ENCODE results near the gene CPD. TPM values are rescaled to one million over a fixed set of nuclear protein-coding genes. Genes with fewer than 3 reads are reported as not detected.
"Not testable (repeated sequence)": the region's sequence is repeated elsewhere in the genome, so short reads cannot be mapped to it uniquely, and the experiment has no call there.

Gene CPD
- total RNA-seq, 1 donor from 2014 or later, result 68.9 TPM

- intact Hi-C loops (cut with DNase I), result no loop called here
- Histone ChIP-seq H3K36me3 (peaks cover 62% of the 10 kb centered on the region), H3K27ac (no peak overlapping the region), H3K4me1 (no peaks in the 10 kb centered on the region), H3K9me3 (no peaks in the 10 kb centered on the region), H3K27me3 (ENCODE audit: low read depth) (no peaks in the 10 kb centered on the region), H3K4me3 (no peak overlapping the region)
- DNase-seq, result no peak
- ATAC-seq, result no peak
- no peak for TF ChIP-seq CTCF (IDR thresholded peaks at IDR 0.05)
These were observed 47.6 kb downstream of the CPD start for GRCh38 chr17:30426292-30426691.

GRCh38 chr17:30427611-30428010 is 48.9 kb downstream of the CPD start:
- Histone ChIP-seq H3K4me1 (no peaks in the 10 kb centered on the region), H3K9me3 (no peaks in the 10 kb centered on the region), H3K27me3 (ENCODE audit: low read depth) (no peaks in the 10 kb centered on the region), H3K4me3 (no peak overlapping the region), H3K36me3 (peaks cover 63% of the 10 kb centered on the region), H3K27ac (no peak overlapping the region)
- ATAC-seq (no peak), DNase-seq (no peak)
- intact Hi-C loops (cut with DNase I), result no loop called here
- no peak for TF ChIP-seq CTCF (IDR thresholded peaks at IDR 0.05)

- no peaks in the 10 kb centered on the region for H3K9me3 ChIP-seq
- ATAC-seq (no peak), DNase-seq (no peak)
- peaks cover 57% of the 10 kb centered on the region for H3K36me3 ChIP-seq
- peaks cover 6% of the 10 kb centered on the region for H3K4me1 ChIP-seq
- no peak for TF ChIP-seq CTCF (IDR thresholded peaks at IDR 0.05)
- no peak overlapping the region for H3K27ac ChIP-seq
- no peaks in the 10 kb centered on the region for H3K27me3 ChIP-seq (ENCODE audit: low read depth)
- no peak overlapping the region for H3K4me3 ChIP-seq
- intact Hi-C loops (cut with DNase I), result no loop called here
These were observed 50.4 kb downstream of the CPD start for GRCh38 chr17:30429155-30429554.

- DNase-seq (no peak), ATAC-seq (peak; percentile 55 to 64)
- TF ChIP-seq CTCF (IDR thresholded peaks at IDR 0.05), result no peak
- Histone ChIP-seq H3K9me3 (no peaks in the 10 kb centered on the region), H3K27me3 (ENCODE audit: low read depth) (no peaks in the 10 kb centered on the region), H3K4me3 (no peak overlapping the region), H3K4me1 (peaks cover 6% of the 10 kb centered on the region), H3K27ac (no peak overlapping the region), H3K36me3 (peaks cover 62% of the 10 kb centered on the region)
- intact Hi-C loops (cut with DNase I), result no loop called here
These were observed 54.8 kb downstream of the CPD start for GRCh38 chr17:30433514-30433913.

GRCh38 chr17:30436729-30437128 is 58.0 kb downstream of the CPD start:
- no peak for DNase-seq
- intact Hi-C loops (cut with DNase I), result no loop called here
- no peak overlapping the region for H3K4me3 ChIP-seq
- H3K27me3 ChIP-seq (ENCODE audit: low read depth), result no peaks in the 10 kb centered on the region
- TF ChIP-seq CTCF (IDR thresholded peaks at IDR 0.05), result no peak
- ATAC-seq, result no peak
- H3K4me1 ChIP-seq, result peaks cover 6% of the 10 kb centered on the region
- peaks cover 42% of the 10 kb centered on the region for H3K36me3 ChIP-seq
- no peak overlapping the region for H3K27ac ChIP-seq
- H3K9me3 ChIP-seq, result no peaks in the 10 kb centered on the region

- intact Hi-C loops (cut with DNase I), result no loop called here
- DNase-seq, result no peak
- Histone ChIP-seq H3K36me3 (peaks cover 40% of the 10 kb centered on the region), H3K9me3 (no peaks in the 10 kb centered on the region), H3K4me3 (no peak overlapping the region), H3K4me1 (no peaks in the 10 kb centered on the region), H3K27me3 (ENCODE audit: low read depth) (no peaks in the 10 kb centered on the region), H3K27ac (no peak overlapping the region)
- TF ChIP-seq CTCF (IDR thresholded peaks at IDR 0.05), result no peak
- ATAC-seq, result no peak
These were observed 65.0 kb downstream of the CPD start for GRCh38 chr17:30443721-30444120.

- DNase-seq; H3K4me3 ChIP-seq; H3K4me1 ChIP-seq; H3K9me3 ChIP-seq; intact Hi-C loops (cut with DNase I); H3K27ac ChIP-seq; H3K27me3 ChIP-seq (ENCODE audit: low read depth); ATAC-seq: not testable (repeated sequence)
- H3K36me3 ChIP-seq, result peaks cover 62% of the 10 kb centered on the region
These were observed 67.9 kb downstream of the CPD start for GRCh38 chr17:30446640-30447039.
